GM19240 (cell line): Measurements from ENCODE around the gene CENPO.

Experiments used
- DNase-seq: peaks from one replicate; pipeline ENCODE4 v3.0.0; 2011; ENCODE audit warnings: low spot score; ENCODE audit not compliant: insufficient read length

The CENPO gene

DNA sequence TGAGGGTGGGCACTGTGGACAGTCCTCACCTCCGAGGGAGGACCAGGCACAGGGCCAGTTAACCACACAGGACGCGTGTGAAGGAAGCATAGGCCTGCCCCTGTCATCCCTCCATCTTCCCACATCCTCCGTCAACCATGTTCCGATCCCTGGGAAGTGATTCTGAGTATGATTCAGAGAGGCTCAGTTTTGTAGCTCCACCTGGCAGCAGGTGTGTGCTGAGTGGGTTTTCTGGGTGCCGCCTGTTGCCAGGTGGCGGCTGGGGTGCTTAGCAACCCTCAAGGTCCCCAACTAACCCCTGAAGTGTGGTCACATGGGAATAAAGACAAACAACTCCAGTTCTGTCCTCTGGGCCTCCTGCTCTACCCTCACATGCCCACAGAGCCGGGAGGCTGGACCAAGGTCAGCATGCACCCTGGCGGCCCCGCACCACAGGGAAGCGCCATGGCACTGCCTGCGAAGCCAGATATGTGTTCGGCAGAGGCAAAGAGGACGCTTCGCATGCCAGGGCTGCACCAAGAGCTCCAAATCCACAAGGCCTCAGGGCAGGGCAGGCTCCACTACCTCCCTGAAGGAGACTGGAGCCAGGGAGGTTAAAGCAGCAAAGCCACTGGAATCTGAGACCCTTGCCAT is 66.9 kb downstream of the CENPO start:
- no peak for DNase-seq

DNA sequence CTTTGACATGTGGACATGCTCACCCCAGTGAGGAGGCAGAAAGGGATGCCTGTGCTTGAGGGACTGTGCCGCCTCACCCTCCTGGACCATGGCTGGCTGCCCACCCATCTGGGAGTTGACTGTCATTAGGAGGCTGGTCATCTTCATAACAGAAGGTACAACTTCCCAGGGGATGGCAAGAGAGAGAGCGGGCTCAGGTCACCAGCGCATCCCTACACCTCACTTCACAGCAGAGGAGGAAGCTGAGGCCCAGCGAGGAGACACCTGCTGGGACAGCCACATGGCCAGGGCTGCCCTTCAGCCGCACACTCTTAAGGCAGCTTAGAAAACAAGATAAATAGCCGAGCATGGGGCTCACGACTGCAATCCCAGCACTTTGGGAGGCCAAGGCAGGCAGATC is 67.4 kb downstream of the CENPO start:
- no peak for DNase-seq

GRCh38 chr2:24861500-24861899 is 68.3 kb downstream of the CENPO start:
- DNase-seq = no peak

DNA sequence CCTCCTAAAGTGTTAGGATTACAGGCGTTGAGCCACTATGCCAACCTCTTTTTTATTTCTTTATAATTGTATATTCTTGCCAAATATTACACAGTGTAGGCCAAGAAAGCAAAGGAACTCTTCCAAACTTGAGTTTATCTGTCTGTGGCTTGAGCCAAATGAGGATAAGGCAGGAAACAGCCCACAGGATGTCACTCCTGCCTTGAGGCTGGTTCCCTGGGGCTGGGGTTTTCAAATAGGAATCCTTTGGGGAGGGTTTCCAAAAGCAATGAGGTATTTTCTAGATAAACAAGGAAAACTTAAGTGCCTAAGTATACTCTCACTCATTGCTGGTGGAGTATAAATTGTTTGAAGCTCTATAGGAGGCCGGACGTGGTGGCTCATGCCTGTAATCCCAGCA is 70.4 kb downstream of the CENPO start:
- DNase-seq = no peak

- no peak for DNase-seq
Observed at GRCh38 chr2:24866946-24867345, 73.7 kb downstream of the CENPO start.

DNA sequence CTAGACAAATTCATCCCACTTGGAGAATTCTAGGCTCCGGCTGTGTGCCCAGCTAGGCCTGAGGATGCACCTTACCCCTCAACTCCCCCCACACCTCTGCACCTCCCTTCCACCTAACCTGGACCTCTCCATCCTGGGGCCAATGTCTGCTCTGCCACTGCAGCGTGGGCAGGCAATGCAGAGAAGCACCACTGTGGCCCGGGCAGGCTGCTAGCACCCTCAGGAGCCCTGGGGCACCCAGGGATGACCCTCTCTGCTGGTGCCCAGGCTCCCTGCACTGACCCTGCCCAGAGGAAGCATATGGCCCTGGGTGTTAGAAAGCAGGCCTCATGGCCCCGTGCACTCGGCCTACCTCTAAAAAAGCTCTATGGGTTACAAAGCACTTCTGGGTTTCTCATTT is 77.2 kb downstream of the CENPO start:
- DNase-seq = no peak

DNA sequence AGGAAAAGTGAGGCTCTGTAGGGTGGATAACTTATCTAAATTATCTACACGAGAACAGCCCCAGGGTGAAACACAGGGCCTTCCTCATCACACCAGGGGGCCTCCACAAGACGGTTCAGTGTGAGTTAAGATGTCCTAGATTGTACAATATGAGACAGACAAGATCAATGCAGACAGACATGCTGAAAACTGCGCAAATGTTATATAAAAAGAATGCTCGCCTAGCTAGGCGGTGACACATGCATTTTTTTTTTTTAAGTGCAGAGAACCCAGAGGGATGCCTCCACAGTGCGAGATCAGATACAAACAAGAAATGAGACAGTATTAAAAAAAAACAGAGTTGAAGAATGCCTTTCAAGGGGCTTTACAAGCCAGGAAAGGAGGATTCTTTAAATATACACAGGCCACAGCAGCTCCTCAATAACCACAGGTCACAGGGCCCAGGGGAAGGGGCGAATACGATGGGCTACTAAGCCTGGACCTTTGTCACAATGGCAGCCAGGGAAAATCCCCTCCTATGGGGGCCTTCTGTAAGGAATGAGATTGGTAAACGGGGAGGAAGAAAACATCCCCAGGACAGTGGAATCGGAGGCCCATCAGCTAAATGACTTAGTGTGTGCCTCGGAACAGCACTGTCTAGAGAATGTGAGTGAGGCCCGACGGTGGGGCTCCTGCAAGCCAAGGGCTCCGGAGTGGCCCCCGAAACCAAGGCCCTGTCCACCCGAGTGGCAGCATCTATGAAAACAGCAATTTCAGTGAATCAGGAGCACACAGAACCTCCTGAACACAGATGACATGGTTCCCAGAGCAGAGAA is 77.9 kb downstream of the CENPO start:
- no peak for DNase-seq

- DNase-seq = no peak
Observed at GRCh38 chr2:24871852-24872333, 78.7 kb downstream of the CENPO start.
